H1 (cell line): Measurements from ENCODE around the gene DCDC2. TPM values are rescaled to one million over a fixed set of nuclear protein-coding genes. Genes with fewer than 3 reads are reported as not detected.

ENCODE experiments used
- CTCF ChIA-PET: fragments of 300-600 bp; sonication (Branson Sonifier 250); formaldehyde crosslinking; loops from one replicate; lab custom pipeline; 2021; ENCODE audit not compliant: partially characterized antibody; lab: Charles Lee
- POLR2A ChIA-PET: fragments of 300-600 bp; sonication (Branson Sonifier 250); formaldehyde crosslinking; loops from one replicate; lab custom pipeline; 2021; ENCODE audit warnings: inconsistent platforms; ENCODE audit not compliant: partially characterized antibody; lab: Charles Lee
- DNase-seq, 2 experiments: peaks; one replicate each; pipeline versions ENCODE4 v3.0.0 to v3.0.0-alpha.2; 2010 to 2022; ENCODE audit warnings: low spot score in 2 of 2, low read depth in 1 of 2, mixed read lengths in 1 of 2
- FAIRE-seq: peaks from 2 replicates; lab custom pipeline; 2011; peaks lifted over from hg19 to GRCh38; lab: Jason Lieb, UNC
- H2AFZ ChIP-seq: 2 replicates; pipeline ENCODE4 v1.8.1; 2012; ENCODE audit warnings: low read length, inconsistent platforms
- H2AK5ac ChIP-seq: 2 replicates; pipeline ENCODE4 v1.6.1; 2013; ENCODE audit warnings: low read depth, low read length
- H2BK120ac ChIP-seq: replicated peaks from 2 replicates; pipeline ENCODE3; 2013; ENCODE audit warnings: low read depth, low read length, inconsistent platforms
- H2BK12ac ChIP-seq: 2 replicates; pipeline ENCODE4 v1.6.1; 2013; ENCODE audit warnings: low read depth, low read length
- H2BK15ac ChIP-seq: 2 replicates; pipeline ENCODE4 v1.6.1; 2013; ENCODE audit warnings: low read length
- H2BK20ac ChIP-seq: 2 replicates; pipeline ENCODE4 v1.6.1; 2013; ENCODE audit warnings: low read length
- H2BK5ac ChIP-seq: 2 replicates; pipeline ENCODE4 v1.6.1; 2013; ENCODE audit warnings: low read depth, low read length
- H3K14ac ChIP-seq: 2 replicates; pipeline ENCODE4 v1.6.1; 2013; ENCODE audit warnings: inconsistent platforms; ENCODE audit not compliant: insufficient read length
- H3K18ac ChIP-seq: 2 replicates; pipeline ENCODE4 v1.6.1; 2013; ENCODE audit warnings: low read length; ENCODE audit errors: extremely low read depth
- H3K23ac ChIP-seq: 2 replicates; pipeline ENCODE4 v1.6.1; 2013; ENCODE audit warnings: inconsistent platforms; ENCODE audit not compliant: insufficient read length
- H3K23me2 ChIP-seq: 2 replicates; pipeline ENCODE4 v1.6.1; 2013; ENCODE audit warnings: low read depth, low read length
- H3K27ac ChIP-seq: 2 replicates; pipeline ENCODE4 v1.6.1; 2011; ENCODE audit warnings: low read depth, low read length, inconsistent platforms
- H3K27me3 ChIP-seq, 4 experiments: replicated peaks in 1 of 4; 1 replicate in 1 of 4; 2 replicates in 3 of 4; pipeline versions ENCODE4 v1.6.1 to v1.8.1; 2011 to 2013; ENCODE audit warnings: low read length in 3 of 4, mild to moderate bottlenecking in 3 of 4, inconsistent platforms in 2 of 4, mixed read lengths in 2 of 4, moderate library complexity in 1 of 4; ENCODE audit not compliant: control insufficient read depth in 3 of 4, insufficient read depth in 3 of 4; ENCODE audit errors: extremely low read depth in 1 of 4
- H3K36me3 ChIP-seq, 4 experiments: 2 replicates each; pipeline versions ENCODE4 v1.6.1 to v1.8.1; 2011 to 2013; ENCODE audit warnings: mild to moderate bottlenecking in 4 of 4, low read length in 3 of 4, moderate library complexity in 2 of 4, control low read depth in 1 of 4, inconsistent platforms in 1 of 4; ENCODE audit not compliant: insufficient read depth in 4 of 4, control insufficient read depth in 2 of 4
- H3K4ac ChIP-seq: replicated peaks from 2 replicates; pipeline ENCODE3; 2013; ENCODE audit warnings: low read length, low read depth, mixed read lengths, inconsistent platforms; ENCODE audit not compliant: insufficient read length
- H3K4me1 ChIP-seq, 4 experiments: replicated peaks in 1 of 4; 1 replicate in 1 of 4; 2 replicates in 3 of 4; pipeline versions ENCODE4 v1.6.1 to v1.8.1; 2011 to 2013; ENCODE audit warnings: low read length in 3 of 4, inconsistent platforms in 2 of 4, mixed read lengths in 1 of 4; ENCODE audit not compliant: insufficient read depth in 4 of 4, control insufficient read depth in 3 of 4
- H3K4me2 ChIP-seq, 2 experiments: 2 replicates each; pipeline versions ENCODE4 v1.6.1 to v1.8.1; 2011 to 2013; ENCODE audit warnings: low read depth in 2 of 2, low read length in 2 of 2, control low read depth in 1 of 2, inconsistent platforms in 1 of 2, mild to moderate bottlenecking in 1 of 2; ENCODE audit not compliant: insufficient read depth in 1 of 2
- H3K4me3 ChIP-seq, 4 experiments: fragments of 200-600, 300-600 bp in 1 of 4; sonication (generic), shearing (Covaris generic), sonication (Bioruptor Twin) in 1 of 4; 2 replicates each; pipeline versions ENCODE4 v1.5.1 to v1.8.1; 2011 to 2016; ENCODE audit warnings: low read length in 4 of 4, low read depth in 3 of 4, control low read depth in 2 of 4, inconsistent platforms in 2 of 4, mild to moderate bottlenecking in 2 of 4, mixed read lengths in 1 of 4, moderate library complexity in 1 of 4; ENCODE audit not compliant: insufficient read depth in 2 of 4; ENCODE audit errors: extremely low read depth in 1 of 4
- H3K56ac ChIP-seq: replicated peaks from 2 replicates; pipeline ENCODE3; 2013; ENCODE audit warnings: low read depth, mild to moderate bottlenecking, mixed read lengths, low read length, inconsistent platforms; ENCODE audit not compliant: insufficient read length
- H3K79me1 ChIP-seq: 2 replicates; pipeline ENCODE4 v1.6.1; 2013; ENCODE audit warnings: low read depth, low read length, control low read depth
- H3K79me2 ChIP-seq, 2 experiments: 2 replicates each; pipeline versions ENCODE4 v1.6.1 to v1.8.1; 2012 to 2013; ENCODE audit warnings: low read length in 2 of 2, mild to moderate bottlenecking in 2 of 2, inconsistent platforms in 1 of 2; ENCODE audit not compliant: insufficient read depth in 2 of 2, control insufficient read depth in 1 of 2
- H3K9ac ChIP-seq, 4 experiments: replicated peaks in 1 of 4; 1 replicate in 1 of 4; 2 replicates in 3 of 4; pipeline versions ENCODE4 v1.6.1 to v1.8.1; 2011 to 2013; ENCODE audit warnings: low read depth in 3 of 4, low read length in 3 of 4, control low read depth in 2 of 4, mild to moderate bottlenecking in 2 of 4, moderate library complexity in 2 of 4, inconsistent platforms in 1 of 4; ENCODE audit errors: extremely low read depth in 1 of 4
- H3K9me3 ChIP-seq, 2 experiments: 2 replicates each; pipeline versions ENCODE4 v1.6.1 to v1.8.1; 2012 to 2013; ENCODE audit warnings: mild to moderate bottlenecking in 2 of 2, moderate library complexity in 2 of 2, control low read depth in 1 of 2, inconsistent platforms in 1 of 2, low read depth in 1 of 2, low read length in 1 of 2, mixed read lengths in 1 of 2; ENCODE audit not compliant: insufficient read depth in 2 of 2
- H4K20me1 ChIP-seq, 2 experiments: replicated peaks in 1 of 2; 2 replicates each; pipeline versions ENCODE3 to v1.8.1; 2011 to 2013; ENCODE audit warnings: inconsistent platforms in 2 of 2, low read length in 2 of 2, mild to moderate bottlenecking in 1 of 2; ENCODE audit not compliant: insufficient read depth in 2 of 2, control insufficient read depth in 1 of 2
- H4K5ac ChIP-seq: 2 replicates; pipeline ENCODE4 v1.6.1; 2013; ENCODE audit warnings: low read length, low read depth, mixed read lengths, inconsistent platforms; ENCODE audit not compliant: insufficient read length
- H4K8ac ChIP-seq: 2 replicates; pipeline ENCODE4 v1.8.0; 2013; ENCODE audit warnings: mild to moderate bottlenecking, moderate library complexity, low read length, inconsistent platforms; ENCODE audit not compliant: insufficient read depth; ENCODE audit errors: extremely low read depth
- H4K91ac ChIP-seq: replicated peaks from 2 replicates; pipeline ENCODE3; 2013; ENCODE audit warnings: low read length, mixed read lengths, inconsistent platforms; ENCODE audit not compliant: insufficient read length
- HDAC6 ChIP-seq: IDR thresholded peaks from one replicate; pipeline ENCODE4 v1.7.1; 2012; ENCODE audit warnings: low read depth, mild to moderate bottlenecking, inconsistent platforms, low read length, moderate library complexity
- JUN ChIP-seq: IDR thresholded peaks from 2 replicates; pipeline ENCODE4 v1.6.1; 2011; ENCODE audit warnings: low read depth, mild to moderate bottlenecking, improper control_type of control experiment, low read length
- KDM1A ChIP-seq: fragments of 200-600, 300-600 bp; sonication (generic); IDR thresholded peaks from 2 replicates; pipeline ENCODE4 v1.7.1; 2016; ENCODE audit warnings: mild to moderate bottlenecking, low read length, borderline replicate concordance
- POU5F1 ChIP-seq: IDR thresholded peaks from 2 replicates; pipeline ENCODE4 v1.6.1; 2011; ENCODE audit warnings: low read depth, mild to moderate bottlenecking, low read length, moderate library complexity
- RBBP5 ChIP-seq: IDR thresholded peaks from 2 replicates; pipeline ENCODE4 v1.7.1; 2012; ENCODE audit warnings: low read depth, mild to moderate bottlenecking, inconsistent platforms, low read length, moderate library complexity, borderline replicate concordance
- RXRA ChIP-seq: IDR thresholded peaks from 2 replicates; pipeline ENCODE4 v1.6.1; 2011; ENCODE audit warnings: low read depth, mild to moderate bottlenecking, low read length, moderate library complexity; ENCODE audit not compliant: insufficient read depth
- SP4 ChIP-seq: IDR thresholded peaks from 2 replicates; pipeline ENCODE4 v1.6.1; 2012; ENCODE audit warnings: low read length, inconsistent platforms
- SUZ12 ChIP-seq: fragments of 200-600 bp; sonication (generic); IDR thresholded peaks from 2 replicates; pipeline ENCODE4 v1.6.1; 2012; ENCODE audit warnings: mild to moderate bottlenecking, inconsistent platforms, low read length, moderate library complexity, mixed read lengths
- TAF7 ChIP-seq: optimal IDR thresholded peaks from 2 replicates; pipeline ENCODE3; 2011; ENCODE audit warnings: low read depth, mild to moderate bottlenecking, inconsistent platforms, low read length, moderate library complexity, borderline replicate concordance
- TCF12 ChIP-seq: IDR thresholded peaks from 2 replicates; pipeline ENCODE4 v1.6.1; 2011; ENCODE audit warnings: low read depth, mild to moderate bottlenecking, low read length
- ZNF274 ChIP-seq: IDR thresholded peaks from 2 replicates; pipeline ENCODE4 v1.7.0; 2012; ENCODE audit warnings: low read length, borderline replicate concordance; ENCODE audit errors: extremely low read depth
- WGBS, 2 experiments: shearing (Covaris generic) in 1 of 2; methylation state at CpG; one replicate each; pipeline versions ENCODE4 v1.1.6 to v1.1.7; 2013 to 2015; ENCODE audit warnings: low lambda C conversion rate in 2 of 2, mixed read lengths in 2 of 2, inconsistent platforms in 1 of 2, low coverage in 1 of 2, missing lambda C conversion rate in 1 of 2; ENCODE audit not compliant: insufficient replicate concordance in 2 of 2, insufficient coverage in 1 of 2, insufficient read length in 1 of 2; ENCODE audit errors: extremely low coverage in 1 of 2, missing lambda C conversion rate in 1 of 2; 5-methylcytosine and 5-hydroxymethylcytosine counted together
- polyA plus RNA-seq, 7 experiments: library from polyadenylated mRNA; depleted of rRNA in 3 of 7; stranded (reverse) in 5 of 7; unstranded in 2 of 7; fragments of >200 nt in 5 of 7; fragments of 200-250 nt in 2 of 7; gene quantifications; 1 replicate in 5 of 7; 2 replicates in 1 of 7; 4 replicates in 1 of 7; pipeline versions ENCODE4 v1.2.1 to v1.2.3, GENCODE V29; 2011 to 2013; ENCODE audit warnings: missing spikeins in 2 of 7, mixed read lengths in 2 of 7
- total RNA-seq: library from RNA; stranded (reverse); fragmentation: NEBNext Ultra II Directional; extraction: Animal tissue kit (Norgen Biotek cat#: 25700); gene quantifications from 2 replicates; pipeline ENCODE4 v1.2.1, GENCODE V29; 2021
- TF ChIP-seq, protein P1 (sequence below): IDR thresholded peaks from 2 replicates; pipeline ENCODE4 v1.6.1; 2011; ENCODE audit warnings: low read length, improper control_type of control experiment
- TF ChIP-seq, protein P2 (sequence below): IDR thresholded peaks from 2 replicates; pipeline ENCODE4 v1.6.1; 2011; ENCODE audit warnings: low read depth, mild to moderate bottlenecking, low read length; ENCODE audit not compliant: insufficient read depth

Gene DCDC2
- total and polyA plus RNA-seq, 2 of the 8 experiments (the other 6 are each of a cell fraction or from before 2014, with no cell fraction given) = 0.03 to 0.15 TPM

DNA sequence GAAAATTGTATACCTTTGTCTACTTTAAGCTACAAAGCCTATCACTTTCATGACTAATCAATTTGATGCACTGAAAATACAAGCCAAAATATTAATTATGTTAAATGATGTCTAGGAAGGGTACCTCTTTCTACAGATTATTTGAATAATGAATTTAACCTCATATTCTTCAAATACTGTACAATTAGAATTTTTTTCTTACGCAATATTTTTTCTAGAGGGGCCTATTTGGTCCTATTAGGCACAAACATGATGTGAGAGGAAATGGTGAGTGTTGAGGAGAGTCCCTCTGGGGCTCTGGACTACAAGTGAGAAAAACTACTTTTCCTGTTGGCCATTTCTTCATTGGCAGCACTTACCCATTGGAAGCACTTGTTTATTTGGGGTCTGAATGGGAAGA, 5.4 kb downstream of the DCDC2 start:
- H2AFZ ChIP-seq = no peak overlapping the region
- no peak overlapping the region for H2BK120ac ChIP-seq
- H2BK5ac ChIP-seq = no peak overlapping the region
- CTCF ChIA-PET = interaction anchor here (1.4 kb wide), 1 partner anchor 78 kb away, joined by 3 read pairs; no protein-coding TSS in a partner anchor
- WGBS, 2 experiments = 92% methylated on average over 1 of the region's 1 CpG; no CpG with 5 or more reads in 1 of the 2 experiments
- H4K5ac ChIP-seq = no peak overlapping the region
- H3K9me3 ChIP-seq = no peaks in the 10 kb centered on the region; a peak in 1 of 4 replicates
- no peak overlapping the region for H3K4ac ChIP-seq
- H3K36me3 ChIP-seq = no peaks in the 10 kb centered on the region
- no peaks in the 10 kb centered on the region for H4K20me1 ChIP-seq
- no peak overlapping the region for H3K18ac ChIP-seq
- no peak overlapping the region for H2AK5ac ChIP-seq
- H2BK12ac ChIP-seq = no peak overlapping the region
- no peaks in the 10 kb centered on the region for H3K79me1 ChIP-seq
- H3K9ac ChIP-seq = no peak overlapping the region
- H3K79me2 ChIP-seq = no peaks in the 10 kb centered on the region
- no peak overlapping the region for H3K4me2 ChIP-seq
- POLR2A ChIA-PET = no interaction called here
- no peak overlapping the region for H3K4me3 ChIP-seq
- peaks cover 0 to 3% (median 0%) of the 10 kb centered on the region in 4 experiments; a peak in 1 of 7 replicates for H3K4me1 ChIP-seq
- H3K27me3 ChIP-seq = no peaks in the 10 kb centered on the region
- H2BK20ac ChIP-seq = no peak overlapping the region
- no peak overlapping the region for H2BK15ac ChIP-seq
- H4K8ac ChIP-seq = no peak overlapping the region
- no peak overlapping the region for H4K91ac ChIP-seq
- DNase-seq (no peak), FAIRE-seq (no peak)
- no peak overlapping the region for H3K14ac ChIP-seq
- no peak overlapping the region for H3K56ac ChIP-seq
- H3K27ac ChIP-seq = no peak overlapping the region
- no peak overlapping the region for H3K23ac ChIP-seq
- no peaks in the 10 kb centered on the region for H3K23me2 ChIP-seq
- TF ChIP-seq, protein P1, sequence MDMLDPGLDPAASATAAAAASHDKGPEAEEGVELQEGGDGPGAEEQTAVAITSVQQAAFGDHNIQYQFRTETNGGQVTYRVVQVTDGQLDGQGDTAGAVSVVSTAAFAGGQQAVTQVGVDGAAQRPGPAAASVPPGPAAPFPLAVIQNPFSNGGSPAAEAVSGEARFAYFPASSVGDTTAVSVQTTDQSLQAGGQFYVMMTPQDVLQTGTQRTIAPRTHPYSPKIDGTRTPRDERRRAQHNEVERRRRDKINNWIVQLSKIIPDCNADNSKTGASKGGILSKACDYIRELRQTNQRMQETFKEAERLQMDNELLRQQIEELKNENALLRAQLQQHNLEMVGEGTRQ = no peak
- TF ChIP-seq ZNF274 (no peak), SUZ12 (no peak), POU5F1 (no peak), HDAC6 (no peak), TCF12 (no peak), SP4 (no peak), RXRA (no peak), KDM1A (no peak), TAF7 (no peak), RBBP5 (no peak), JUN (no peak)
- TF ChIP-seq, protein P2, sequence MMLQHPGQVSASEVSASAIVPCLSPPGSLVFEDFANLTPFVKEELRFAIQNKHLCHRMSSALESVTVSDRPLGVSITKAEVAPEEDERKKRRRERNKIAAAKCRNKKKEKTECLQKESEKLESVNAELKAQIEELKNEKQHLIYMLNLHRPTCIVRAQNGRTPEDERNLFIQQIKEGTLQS = no peak
